GM12874 (cell line): ENCODE results near the gene HHIPL1.

Experiments
- TF ChIP-seq, protein P1 (sequence below): IDR thresholded peaks from 2 replicates; pipeline ENCODE4 v1.5.1; 2011; ENCODE audit warnings: low read depth, mild to moderate bottlenecking, control low read depth, low read length, moderate library complexity; ENCODE audit not compliant: insufficient read depth

The HHIPL1 gene

DNA sequence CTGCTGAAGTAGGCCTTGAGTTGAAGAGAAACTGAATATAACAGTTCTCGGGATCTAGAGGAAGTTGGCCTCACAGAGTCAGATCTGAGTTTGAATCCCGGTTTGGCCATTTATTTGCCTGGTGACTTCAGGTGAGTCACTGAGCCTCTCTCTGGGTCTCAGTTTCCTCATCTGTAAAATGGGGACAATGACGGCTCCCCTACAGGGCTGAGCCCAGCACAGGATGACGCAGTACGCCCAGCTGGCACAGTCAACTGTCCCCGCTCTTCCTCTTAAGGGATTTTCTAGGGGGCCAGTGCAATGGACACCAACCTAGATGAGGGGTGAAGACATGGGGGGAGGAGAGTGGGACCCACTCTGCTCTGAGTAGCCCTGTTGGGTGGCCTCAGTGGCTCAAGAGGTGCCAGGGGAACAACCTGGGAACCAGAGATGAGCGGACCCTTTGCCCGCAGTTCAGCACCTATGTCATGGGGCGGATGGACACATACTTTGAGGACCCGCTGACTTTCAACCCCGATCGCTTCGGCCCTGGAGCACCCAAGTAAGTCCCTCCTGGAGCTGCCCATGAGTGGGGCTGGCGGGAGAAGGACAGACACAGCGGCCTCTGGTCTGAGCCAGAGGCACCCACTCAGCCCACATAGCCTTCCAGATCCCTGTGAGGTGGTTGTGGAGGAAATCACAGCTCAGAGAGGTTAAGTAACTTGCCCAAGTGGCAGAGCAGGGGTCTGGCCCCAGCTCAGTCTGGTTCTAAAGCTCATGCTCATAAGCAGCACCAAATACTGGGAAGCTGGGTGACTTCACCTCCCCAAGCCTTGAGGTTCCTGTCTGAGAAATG, 80.2 kb downstream of the HHIPL1 start:
- TF ChIP-seq, protein P1, sequence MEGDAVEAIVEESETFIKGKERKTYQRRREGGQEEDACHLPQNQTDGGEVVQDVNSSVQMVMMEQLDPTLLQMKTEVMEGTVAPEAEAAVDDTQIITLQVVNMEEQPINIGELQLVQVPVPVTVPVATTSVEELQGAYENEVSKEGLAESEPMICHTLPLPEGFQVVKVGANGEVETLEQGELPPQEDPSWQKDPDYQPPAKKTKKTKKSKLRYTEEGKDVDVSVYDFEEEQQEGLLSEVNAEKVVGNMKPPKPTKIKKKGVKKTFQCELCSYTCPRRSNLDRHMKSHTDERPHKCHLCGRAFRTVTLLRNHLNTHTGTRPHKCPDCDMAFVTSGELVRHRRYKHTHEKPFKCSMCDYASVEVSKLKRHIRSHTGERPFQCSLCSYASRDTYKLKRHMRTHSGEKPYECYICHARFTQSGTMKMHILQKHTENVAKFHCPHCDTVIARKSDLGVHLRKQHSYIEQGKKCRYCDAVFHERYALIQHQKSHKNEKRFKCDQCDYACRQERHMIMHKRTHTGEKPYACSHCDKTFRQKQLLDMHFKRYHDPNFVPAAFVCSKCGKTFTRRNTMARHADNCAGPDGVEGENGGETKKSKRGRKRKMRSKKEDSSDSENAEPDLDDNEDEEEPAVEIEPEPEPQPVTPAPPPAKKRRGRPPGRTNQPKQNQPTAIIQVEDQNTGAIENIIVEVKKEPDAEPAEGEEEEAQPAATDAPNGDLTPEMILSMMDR, result no peak

DNA sequence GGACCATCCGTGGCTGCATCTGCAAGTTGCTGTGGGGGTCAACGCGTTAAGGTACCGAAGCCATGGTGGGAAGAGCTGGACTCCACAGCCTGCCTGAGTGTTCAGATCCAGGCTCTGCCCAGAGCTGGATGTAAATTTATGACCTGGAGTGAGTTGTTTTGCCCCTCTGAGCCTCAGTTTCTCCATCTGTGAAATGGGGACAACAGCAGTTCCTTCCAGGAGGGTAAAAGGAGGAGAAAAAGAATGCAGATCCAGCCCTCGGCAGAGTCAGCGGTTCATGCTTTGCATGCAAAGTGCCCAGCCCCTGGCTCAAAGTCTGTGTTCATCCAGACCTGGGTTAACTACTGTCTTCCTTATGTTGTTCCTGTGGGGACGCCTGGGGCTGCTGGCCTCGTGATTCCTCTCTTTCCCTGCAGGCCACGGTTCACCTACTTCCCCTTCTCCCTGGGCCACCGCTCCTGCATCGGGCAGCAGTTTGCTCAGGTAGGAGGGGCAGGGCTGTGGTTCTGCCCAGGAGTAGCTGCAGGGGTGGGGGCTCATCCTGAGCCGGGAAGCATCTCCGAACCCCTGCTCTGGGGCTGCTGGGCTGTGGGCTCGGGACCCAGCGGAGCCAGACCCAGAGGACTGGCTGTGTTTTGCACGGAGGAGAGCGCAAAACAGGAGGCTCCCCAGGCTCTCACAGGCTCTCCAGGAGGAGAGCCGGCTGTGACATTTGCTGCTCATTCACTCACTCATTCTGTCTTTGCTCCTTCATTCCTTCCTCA, 81.0 kb downstream of the HHIPL1 start:
- TF ChIP-seq, protein P1, result no peak

DNA sequence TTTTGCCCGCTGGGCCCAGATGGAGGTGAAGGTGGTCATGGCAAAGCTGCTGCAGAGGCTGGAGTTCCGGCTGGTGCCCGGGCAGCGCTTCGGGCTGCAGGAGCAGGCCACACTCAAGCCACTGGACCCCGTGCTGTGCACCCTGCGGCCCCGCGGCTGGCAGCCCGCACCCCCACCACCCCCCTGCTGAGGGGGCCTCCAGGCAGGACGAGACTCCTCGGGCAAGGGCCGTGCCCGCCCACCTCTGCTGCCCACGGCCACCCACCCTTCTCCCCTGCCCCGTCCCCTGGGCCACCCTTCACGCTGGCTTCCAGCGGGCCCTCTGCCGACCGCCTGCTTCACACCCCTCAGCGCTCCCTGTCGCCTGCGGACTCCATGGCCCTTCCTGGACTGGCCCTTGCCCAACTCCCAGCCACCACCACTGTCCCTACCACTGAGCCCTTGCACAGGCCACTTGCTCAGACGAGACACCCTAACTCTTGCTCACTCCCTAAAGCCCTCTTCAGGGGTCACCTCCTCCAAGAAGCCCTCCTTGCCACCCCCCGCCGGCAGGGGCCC, 81.7 kb downstream of the HHIPL1 start:
- TF ChIP-seq, protein P1, result no peak

DNA sequence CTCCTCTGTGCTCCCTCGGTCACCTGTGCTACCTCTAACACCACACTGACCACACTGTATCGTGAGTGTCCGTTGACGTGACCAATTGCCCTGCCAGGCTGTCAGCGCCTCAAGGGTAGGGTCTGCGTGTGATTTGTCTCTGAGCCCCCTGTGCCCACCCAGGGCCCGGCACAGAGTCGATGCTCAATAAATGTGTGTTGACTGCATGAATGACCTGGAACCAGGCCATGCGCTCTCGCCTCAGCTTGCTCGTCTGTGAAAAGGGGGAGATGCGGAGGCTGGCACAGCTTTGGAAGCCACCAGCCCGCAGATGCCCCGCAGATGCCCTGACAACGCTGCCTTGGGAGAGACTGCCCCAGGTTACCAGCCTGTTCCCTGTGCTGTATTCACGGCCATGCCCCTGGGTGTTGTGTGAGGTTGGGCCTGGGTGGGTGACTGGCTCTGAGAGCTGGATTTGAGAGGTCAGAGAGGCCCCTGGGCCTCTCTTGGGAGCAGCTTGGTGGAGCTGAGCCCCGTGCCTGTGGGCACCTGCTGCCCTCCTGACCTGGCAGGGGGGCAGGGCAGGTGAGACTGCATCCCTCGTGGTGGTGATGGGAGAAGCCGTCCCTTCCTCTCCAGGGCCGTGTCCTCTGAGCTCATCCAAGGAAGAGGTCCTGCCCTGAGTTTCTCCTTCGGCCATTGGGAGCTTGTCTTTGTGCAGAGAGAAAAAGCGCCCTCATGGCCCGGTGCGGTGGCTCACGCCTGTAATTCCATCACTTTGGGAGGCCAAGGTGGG, 82.4 kb downstream of the HHIPL1 start:
- TF ChIP-seq, protein P1, result no peak

DNA sequence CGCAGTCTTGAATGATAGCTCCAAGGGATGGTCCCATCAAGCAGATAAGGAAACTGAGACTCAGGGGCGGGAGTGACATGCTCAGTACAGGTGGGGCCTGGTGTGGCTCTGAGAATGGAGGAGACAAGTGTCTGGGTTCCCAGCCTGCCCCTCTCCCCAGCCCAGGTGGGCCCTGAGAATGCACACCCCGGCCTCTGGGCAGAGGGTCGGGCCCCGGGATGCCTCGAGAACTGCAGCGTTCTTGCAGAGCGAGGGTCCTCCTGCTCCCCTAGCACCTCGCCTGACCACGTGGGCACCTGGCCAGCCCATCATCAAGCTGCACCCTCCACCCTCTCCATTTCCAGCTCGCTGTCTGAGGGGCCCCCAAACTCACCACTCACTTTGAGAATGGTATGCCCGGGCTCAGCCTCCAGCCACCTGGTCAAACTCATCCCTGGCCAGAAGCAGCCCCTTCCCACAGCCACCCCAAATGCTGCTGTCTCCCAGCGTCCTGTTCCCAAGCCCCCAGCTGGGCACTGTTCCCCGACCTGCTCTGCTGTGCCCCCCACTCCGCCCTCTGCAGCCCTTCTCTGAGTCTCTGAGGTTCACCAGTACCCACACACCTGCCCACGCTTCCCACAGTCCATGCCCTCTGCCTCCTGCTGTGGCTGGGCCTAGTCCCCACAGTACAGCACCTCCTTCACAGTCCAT, 83.4 kb downstream of the HHIPL1 start:
- TF ChIP-seq, protein P1, result no peak

DNA sequence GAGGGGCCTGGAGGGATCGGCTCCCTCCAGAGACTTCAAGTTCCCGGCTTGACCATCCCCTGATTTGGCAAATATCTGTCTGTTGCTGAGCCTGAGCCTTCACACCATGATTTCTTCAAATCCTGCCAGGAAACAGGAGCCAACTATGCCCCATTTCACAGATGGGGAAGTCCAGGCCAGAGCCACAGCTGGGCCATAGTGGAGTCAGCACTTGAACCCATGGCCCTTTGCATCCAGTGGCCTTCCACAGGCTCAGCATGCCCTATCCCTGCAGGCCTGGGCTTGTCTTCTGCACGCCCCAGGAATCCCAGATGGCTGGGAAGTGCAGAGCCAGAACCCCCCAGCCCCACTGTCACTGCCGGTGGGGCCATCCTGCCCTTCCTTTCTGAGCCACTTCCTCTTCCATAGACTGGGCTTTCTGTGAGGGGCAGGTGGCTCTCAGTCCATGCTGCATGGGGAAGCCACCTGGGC, 84.1 kb downstream of the HHIPL1 start:
- TF ChIP-seq, protein P1, result no peak
